Retinal pigment epithelial cell (primary cell): ENCODE measurements around the gene FBXW5.

ENCODE experiments used
- DNase-seq: peaks from one replicate; pipeline ENCODE4 v3.0.0-alpha.2; 2010; ENCODE audit warnings: low read depth
- H3K4me3 ChIP-seq: 2 replicates; pipeline ENCODE4 v1.5.1; 2011; ENCODE audit warnings: mild to moderate bottlenecking, low read length, control low read depth, moderate library complexity
- TF ChIP-seq, protein P1 (sequence below): conservative IDR thresholded peaks from 2 replicates; pipeline ENCODE4 v1.5.1; 2011; ENCODE audit warnings: low read depth, low read length, control low read depth, inconsistent platforms

Gene FBXW5

DNA sequence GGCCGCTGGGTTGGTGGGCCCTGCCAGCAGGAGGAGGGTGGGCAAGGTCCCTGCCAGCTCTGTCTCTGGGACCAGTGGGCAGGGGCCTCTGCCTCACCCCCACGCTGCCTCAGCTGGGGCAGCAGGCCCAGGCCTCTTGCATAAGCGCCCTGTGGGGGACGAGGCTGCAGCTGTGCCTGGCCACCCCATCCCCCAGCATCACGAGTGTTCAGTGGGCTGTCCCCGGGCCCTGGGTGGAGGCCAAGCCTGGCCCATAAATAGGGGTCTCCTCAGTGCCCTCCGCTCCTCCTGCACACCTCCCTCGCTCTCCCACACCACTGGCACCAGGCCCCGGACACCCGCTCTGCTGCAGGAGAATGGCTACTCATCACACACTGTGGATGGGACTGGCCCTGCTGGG, 32.7 kb upstream of the FBXW5 start, which contains the start of gene PTGDS:
PTGDS (plus strand) TSS at position 282 of the 400 bp plus-strand sequence; CDS start at position 357, 75 bp downstream.
- no peak for DNase-seq

DNA sequence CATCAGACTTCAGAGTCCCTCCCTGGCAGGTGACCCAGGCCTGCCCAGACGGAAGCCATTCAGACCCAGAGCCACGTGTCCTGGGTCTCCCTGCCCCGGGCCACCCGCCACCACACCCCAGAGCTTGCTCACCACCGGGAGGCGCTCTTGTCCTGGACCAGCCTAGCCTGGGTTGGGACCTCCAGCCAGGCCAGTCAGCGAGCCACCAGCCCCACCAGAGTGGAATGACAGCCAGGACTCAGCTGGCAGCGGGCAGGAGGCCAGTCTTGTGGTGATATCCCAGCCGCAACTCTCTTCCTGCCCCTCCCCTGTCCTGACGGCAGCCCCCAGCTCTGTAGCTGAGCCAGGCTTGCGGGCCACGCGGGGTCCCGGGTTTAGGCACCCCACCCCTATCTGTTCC, 31.1 kb upstream of the FBXW5 start:
- no peak overlapping the region for H3K4me3 ChIP-seq
- DNase-seq, result no peak
- TF ChIP-seq, protein P1, sequence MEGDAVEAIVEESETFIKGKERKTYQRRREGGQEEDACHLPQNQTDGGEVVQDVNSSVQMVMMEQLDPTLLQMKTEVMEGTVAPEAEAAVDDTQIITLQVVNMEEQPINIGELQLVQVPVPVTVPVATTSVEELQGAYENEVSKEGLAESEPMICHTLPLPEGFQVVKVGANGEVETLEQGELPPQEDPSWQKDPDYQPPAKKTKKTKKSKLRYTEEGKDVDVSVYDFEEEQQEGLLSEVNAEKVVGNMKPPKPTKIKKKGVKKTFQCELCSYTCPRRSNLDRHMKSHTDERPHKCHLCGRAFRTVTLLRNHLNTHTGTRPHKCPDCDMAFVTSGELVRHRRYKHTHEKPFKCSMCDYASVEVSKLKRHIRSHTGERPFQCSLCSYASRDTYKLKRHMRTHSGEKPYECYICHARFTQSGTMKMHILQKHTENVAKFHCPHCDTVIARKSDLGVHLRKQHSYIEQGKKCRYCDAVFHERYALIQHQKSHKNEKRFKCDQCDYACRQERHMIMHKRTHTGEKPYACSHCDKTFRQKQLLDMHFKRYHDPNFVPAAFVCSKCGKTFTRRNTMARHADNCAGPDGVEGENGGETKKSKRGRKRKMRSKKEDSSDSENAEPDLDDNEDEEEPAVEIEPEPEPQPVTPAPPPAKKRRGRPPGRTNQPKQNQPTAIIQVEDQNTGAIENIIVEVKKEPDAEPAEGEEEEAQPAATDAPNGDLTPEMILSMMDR, result peak; percentile 28

More for the DNA sequence above, 32.7 kb upstream of the FBXW5 start, which contains the start of gene PTGDS:
- TF ChIP-seq, protein P1, result no peak
- H3K4me3 ChIP-seq, result peak within 1 kb of the TSS; percentile 69

GRCh38 chr9:136974817-136975535, 30.4 kb upstream of the FBXW5 start:
- TF ChIP-seq, protein P1, result no peak
- DNase-seq, result no peak
- no peak overlapping the region for H3K4me3 ChIP-seq

- TF ChIP-seq, protein P1, result no peak
- DNase-seq, result no peak
- no peak overlapping the region for H3K4me3 ChIP-seq
These were observed 29.4 kb upstream of the FBXW5 start for GRCh38 chr9:136973618-136974617.

DNA sequence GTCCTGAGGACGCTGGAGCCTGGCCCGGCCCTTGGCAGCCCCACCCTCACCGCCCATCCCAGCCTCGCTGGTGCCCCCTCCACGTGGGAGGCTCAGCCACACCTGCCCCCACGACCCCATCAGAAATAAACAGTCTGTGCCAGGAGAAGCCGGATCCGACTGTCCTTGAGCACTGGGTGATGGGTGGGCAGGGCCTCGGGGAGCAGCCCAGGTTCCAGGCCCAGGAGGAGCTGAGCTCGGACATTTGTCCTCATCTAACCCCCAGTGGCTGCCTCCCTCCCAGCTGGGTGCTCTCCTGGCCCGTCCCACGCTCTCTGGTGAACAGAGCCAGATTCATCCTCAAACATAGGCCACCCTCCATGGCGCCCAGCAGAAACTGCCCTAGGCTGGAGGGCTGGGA, 28.2 kb upstream of the FBXW5 start:
- no peak overlapping the region for H3K4me3 ChIP-seq
- TF ChIP-seq, protein P1, result no peak
- no peak for DNase-seq

DNA sequence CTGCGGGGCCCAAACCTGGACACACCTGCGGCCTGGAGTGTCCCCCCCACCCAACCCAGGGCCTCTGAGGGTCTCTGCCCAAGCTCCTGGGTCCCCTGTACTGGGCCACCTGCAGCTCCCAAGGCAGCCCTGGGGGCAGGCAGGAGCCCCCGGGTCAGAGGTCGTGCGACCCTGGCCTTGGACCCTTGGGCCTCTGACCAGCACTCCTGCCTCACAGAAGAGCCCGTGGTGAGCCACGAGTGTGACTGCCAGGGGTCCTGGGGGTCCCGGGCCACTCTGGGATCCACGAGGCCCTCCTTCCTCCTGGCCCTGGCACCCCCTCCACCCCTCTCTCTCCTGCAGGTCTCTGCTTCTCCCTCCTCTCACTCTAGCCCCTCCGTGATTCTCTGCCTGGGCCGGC, 27.8 kb upstream of the FBXW5 start:
- H3K4me3 ChIP-seq, result no peak overlapping the region
- no peak for DNase-seq
- TF ChIP-seq, protein P1, result no peak
